Renal pelvis (tissue), 12 donors: Measurements from ENCODE around the gene PSMC5. TPM values are rescaled to one million over a fixed set of nuclear protein-coding genes. Genes with fewer than 3 reads are reported as not detected.
"Not testable (repeated sequence)": the region's sequence is repeated elsewhere in the genome, so short reads cannot be mapped to it uniquely, and the experiment has no call there.

ENCODE experiments used
- DNase-seq: peaks from one replicate; pipeline ENCODE4 v3.0.0-alpha.2; 2013
- long read RNA-seq, 16 experiments: transcript quantifications; one replicate each; lab custom pipeline, GENCODE V29; 2026
- polyA plus RNA-seq, 3 donors: library from polyadenylated mRNA; unstranded; fragments of 120-200 nt; gene quantifications; one replicate each; pipeline ENCODE4 v1.2.1, GENCODE V29; 2013; ENCODE audit not compliant: insufficient read length in 3 of 3

Gene PSMC5
- 100 to 1,000 TPM; 170 to 203 (median 178) TPM for polyA plus RNA-seq
- long read RNA-seq, donor 1, transcript PSMC5-201 (12 exons, 1,579 nt): major isoform, 58 of 71 reads
- long read RNA-seq, donor 1, partial matches to known transcripts: 5 of 71 reads
- long read RNA-seq, donor 1, other reads (novel, unspliced or antisense): 0 of 71 reads
- long read RNA-seq, donor 2, transcript PSMC5-218 (2 exons, 576 nt): minor isoform, 11 of 131 reads
- long read RNA-seq, donor 2, transcript PSMC5-212 (11 exons, 1,474 nt): minor isoform, 6 of 131 reads
- long read RNA-seq, donor 2, transcript PSMC5-201 (12 exons, 1,579 nt): major isoform, 79 of 131 reads
- long read RNA-seq, donor 2, partial matches to known transcripts: 26 of 131 reads
- long read RNA-seq, donor 2, other reads (novel, unspliced or antisense): 6 of 131 reads
- long read RNA-seq, donor 3, transcript PSMC5-201 (12 exons, 1,579 nt): major isoform, 66 of 95 reads
- long read RNA-seq, donor 3, transcript PSMC5-218 (2 exons, 576 nt): minor isoform, 5 of 95 reads
- long read RNA-seq, donor 3, partial matches to known transcripts: 15 of 95 reads
- long read RNA-seq, donor 3, other reads (novel, unspliced or antisense): 0 of 95 reads
- long read RNA-seq, donor 4, transcript PSMC5-203 (12 exons, 1,680 nt): minor isoform, 5 of 154 reads
- long read RNA-seq, donor 4, transcript PSMC5-212 (11 exons, 1,474 nt): minor isoform, 14 of 154 reads
- long read RNA-seq, donor 4, transcript PSMC5-218 (2 exons, 576 nt): minor isoform, 11 of 154 reads
- long read RNA-seq, donor 4, transcript PSMC5-201 (12 exons, 1,579 nt): major isoform, 79 of 154 reads
- long read RNA-seq, donor 4, partial matches to known transcripts: 39 of 154 reads
- long read RNA-seq, donor 4, other reads (novel, unspliced or antisense): 5 of 154 reads
- long read RNA-seq, donor 5, transcript PSMC5-201 (12 exons, 1,579 nt): major isoform, 32 of 34 reads
- long read RNA-seq, donor 5, partial matches to known transcripts: 0 of 34 reads
- long read RNA-seq, donor 5, other reads (novel, unspliced or antisense): 0 of 34 reads
- long read RNA-seq, donor 6, transcript PSMC5-212 (11 exons, 1,474 nt): minor isoform, 7 of 80 reads
- long read RNA-seq, donor 6, transcript PSMC5-218 (2 exons, 576 nt): minor isoform, 6 of 80 reads
- long read RNA-seq, donor 6, transcript PSMC5-203 (12 exons, 1,680 nt): minor isoform, 5 of 80 reads
- long read RNA-seq, donor 6, transcript PSMC5-201 (12 exons, 1,579 nt): major isoform, 49 of 80 reads
- long read RNA-seq, donor 6, partial matches to known transcripts: 13 of 80 reads
- long read RNA-seq, donor 6, other reads (novel, unspliced or antisense): 0 of 80 reads
- long read RNA-seq, donor 7, transcript PSMC5-218 (2 exons, 576 nt): minor isoform, 5 of 94 reads
- long read RNA-seq, donor 7, transcript PSMC5-201 (12 exons, 1,579 nt): major isoform, 61 of 94 reads
- long read RNA-seq, donor 7, transcript PSMC5-212 (11 exons, 1,474 nt): minor isoform, 5 of 94 reads
- long read RNA-seq, donor 7, partial matches to known transcripts: 22 of 94 reads
- long read RNA-seq, donor 7, other reads (novel, unspliced or antisense): 0 of 94 reads
- long read RNA-seq, donor 8, transcript PSMC5-201 (12 exons, 1,579 nt): major isoform, 19 of 21 reads
- long read RNA-seq, donor 8, partial matches to known transcripts: 0 of 21 reads
- long read RNA-seq, donor 8, other reads (novel, unspliced or antisense): 0 of 21 reads
- long read RNA-seq, donor 9, transcript PSMC5-201 (12 exons, 1,579 nt): major isoform, 86 of 149 reads
- long read RNA-seq, donor 9, transcript PSMC5-218 (2 exons, 576 nt): minor isoform, 7 of 149 reads
- long read RNA-seq, donor 9, partial matches to known transcripts: 45 of 149 reads
- long read RNA-seq, donor 9, other reads (novel, unspliced or antisense): 5 of 149 reads
- long read RNA-seq, donor 10, transcript PSMC5-201 (12 exons, 1,579 nt): major isoform, 43 of 104 reads
- long read RNA-seq, donor 10, transcript PSMC5-203 (12 exons, 1,680 nt): minor isoform, 5 of 104 reads
- long read RNA-seq, donor 10, transcript PSMC5-218 (2 exons, 576 nt): minor isoform, 6 of 104 reads
- long read RNA-seq, donor 10, partial matches to known transcripts: 40 of 104 reads
- long read RNA-seq, donor 10, other reads (novel, unspliced or antisense): 6 of 104 reads
- long read RNA-seq, donor 11, transcript PSMC5-201 (12 exons, 1,579 nt): major isoform, 28 of 45 reads
- long read RNA-seq, donor 11, transcript PSMC5-218 (2 exons, 576 nt): minor isoform, 6 of 45 reads
- long read RNA-seq, donor 11, partial matches to known transcripts: 5 of 45 reads
- long read RNA-seq, donor 11, other reads (novel, unspliced or antisense): 0 of 45 reads
- long read RNA-seq, donor 12, transcript PSMC5-212 (11 exons, 1,474 nt): minor isoform, 8 of 121 reads
- long read RNA-seq, donor 12, transcript PSMC5-201 (12 exons, 1,579 nt): major isoform, 74 of 121 reads
- long read RNA-seq, donor 12, partial matches to known transcripts: 33 of 121 reads
- long read RNA-seq, donor 12, other reads (novel, unspliced or antisense): 0 of 121 reads
- long read RNA-seq, donor 13, transcript PSMC5-201 (12 exons, 1,579 nt): major isoform, 35 of 60 reads
- long read RNA-seq, donor 13, transcript PSMC5-218 (2 exons, 576 nt): minor isoform, 6 of 60 reads
- long read RNA-seq, donor 13, partial matches to known transcripts: 12 of 60 reads
- long read RNA-seq, donor 13, other reads (novel, unspliced or antisense): 0 of 60 reads
- long read RNA-seq, donor 14: 0 reads
- long read RNA-seq, donor 15: 0 reads
- long read RNA-seq, donor 16, transcript PSMC5-203 (12 exons, 1,680 nt): minor isoform, 5 of 127 reads
- long read RNA-seq, donor 16, transcript PSMC5-201 (12 exons, 1,579 nt): major isoform, 71 of 127 reads
- long read RNA-seq, donor 16, transcript PSMC5-212 (11 exons, 1,474 nt): minor isoform, 8 of 127 reads
- long read RNA-seq, donor 16, transcript PSMC5-218 (2 exons, 576 nt): minor isoform, 7 of 127 reads
- long read RNA-seq, donor 16, partial matches to known transcripts: 36 of 127 reads
- long read RNA-seq, donor 16, other reads (novel, unspliced or antisense): 0 of 127 reads

- DNase-seq: peak; percentile 97
These were observed at the start of gene PSMC5, which contains the start of gene FTSJ3 for GRCh38 chr17:63827002-63827800. TSS of gene PSMC5 (plus strand) at chr17:63827431. CDS start at chr17:63827491, 60 bp downstream. TSS of gene FTSJ3 (minus strand) at chr17:63827663. CDS start at chr17:63826902, 761 bp downstream.

DNA sequence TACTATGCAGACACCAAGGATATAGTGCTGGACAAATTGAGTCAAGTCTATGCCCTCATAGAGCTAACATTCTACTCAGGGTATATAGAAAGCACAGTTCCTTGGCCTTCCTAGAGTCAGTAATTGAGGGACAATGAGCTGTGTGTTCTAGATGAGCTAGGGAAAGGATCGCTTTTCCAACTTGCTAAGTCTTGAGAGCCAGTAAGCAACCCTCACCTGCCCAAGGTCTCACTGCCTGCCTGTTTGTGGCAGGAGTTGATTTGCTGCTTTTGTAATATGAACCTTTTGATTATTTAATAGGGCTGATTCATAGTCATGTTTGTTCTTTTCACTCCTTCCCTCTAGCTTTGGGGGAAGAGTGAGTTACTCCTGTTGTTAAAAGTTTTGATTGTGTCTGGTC lies 46.7 kb upstream of the PSMC5 start:
- no peak for DNase-seq

DNA sequence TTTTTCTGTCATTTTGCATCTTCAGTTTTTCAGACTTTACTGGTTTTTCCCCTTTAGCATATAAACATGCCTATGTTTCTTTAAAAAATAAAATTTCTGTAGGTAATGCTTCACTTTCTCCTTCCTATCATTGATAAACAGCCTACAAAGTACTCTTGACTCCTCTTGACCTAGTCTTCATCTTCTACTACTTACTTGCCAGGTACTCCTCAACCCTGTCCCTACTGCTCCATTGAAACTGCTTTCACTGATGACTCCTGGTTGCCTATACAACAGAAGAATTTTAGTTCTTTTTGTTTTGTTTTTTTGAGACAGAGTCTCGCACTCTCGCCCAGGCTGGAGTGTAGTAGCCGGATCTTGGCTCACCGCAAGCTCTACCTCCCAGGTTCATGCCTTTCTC lies 46.3 kb upstream of the PSMC5 start:
- no peak for DNase-seq

GRCh38 chr17:63783522-63783921 lies 43.7 kb upstream of the PSMC5 start:
- DNase-seq: no peak

DNA sequence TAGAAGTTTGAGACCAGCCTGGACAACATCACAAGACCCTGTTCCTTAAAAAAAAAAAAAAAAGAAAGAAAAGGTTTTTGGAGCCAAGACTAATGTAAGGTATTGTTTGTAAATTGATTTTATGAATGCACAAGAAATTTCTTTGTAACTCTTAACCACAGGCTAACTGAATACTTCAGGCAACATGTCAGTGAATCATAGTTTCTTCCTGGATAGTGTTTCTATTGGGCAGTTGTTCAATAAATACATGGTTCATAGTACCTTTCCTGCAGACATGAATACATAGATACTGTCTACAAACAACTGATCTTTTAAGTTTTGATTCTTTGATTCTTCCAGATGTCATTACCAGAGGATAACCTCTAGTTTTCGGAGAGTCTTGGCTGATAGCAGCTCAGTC lies 41.7 kb upstream of the PSMC5 start:
- no peak for DNase-seq

DNA sequence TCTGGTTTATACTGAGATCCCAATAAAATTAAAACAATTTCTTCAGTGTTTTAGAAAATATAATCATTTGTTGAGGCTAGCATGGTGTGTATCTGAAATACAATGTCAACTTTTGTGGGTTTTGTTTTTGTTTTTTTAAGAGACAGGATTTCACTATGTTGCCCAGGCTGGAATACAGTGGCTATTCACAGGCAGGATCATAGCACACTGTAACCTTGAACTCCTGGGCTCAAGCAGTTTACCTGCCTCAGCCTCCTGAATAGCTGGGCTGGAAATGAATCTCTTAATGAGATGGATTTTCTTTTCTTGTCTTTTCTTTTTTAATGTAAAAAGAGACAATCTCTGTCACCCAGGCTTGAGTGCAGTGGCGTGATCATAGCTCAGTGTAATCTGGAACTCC lies 41.1 kb upstream of the PSMC5 start:
- DNase-seq: no peak

- no peak for DNase-seq
These were observed 40.1 kb upstream of the PSMC5 start for GRCh38 chr17:63786971-63787711.

DNA sequence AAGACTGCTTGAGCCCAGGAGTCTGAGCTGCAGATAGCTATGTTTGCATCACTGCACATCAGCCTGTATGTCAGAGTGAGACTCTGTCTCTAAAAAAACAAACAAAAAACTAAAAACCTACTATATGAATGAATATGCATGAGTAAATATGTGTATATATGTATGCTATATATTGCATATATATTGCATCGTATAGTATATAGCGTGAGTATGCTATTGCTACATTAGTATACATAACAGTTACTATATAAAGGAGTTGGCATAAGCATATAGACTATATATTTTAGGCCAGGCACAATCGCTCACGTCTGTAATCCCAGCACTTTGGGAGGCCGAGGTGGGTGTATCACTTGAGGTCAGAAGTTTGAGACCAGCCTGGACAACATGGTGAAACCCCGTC lies 37.2 kb upstream of the PSMC5 start:
- DNase-seq: no peak

- DNase-seq: no peak
These were observed 35.0 kb upstream of the PSMC5 start for GRCh38 chr17:63792055-63792729.

GRCh38 chr17:63796375-63796774 lies 30.9 kb upstream of the PSMC5 start:
- DNase-seq: not testable (repeated sequence)

DNA sequence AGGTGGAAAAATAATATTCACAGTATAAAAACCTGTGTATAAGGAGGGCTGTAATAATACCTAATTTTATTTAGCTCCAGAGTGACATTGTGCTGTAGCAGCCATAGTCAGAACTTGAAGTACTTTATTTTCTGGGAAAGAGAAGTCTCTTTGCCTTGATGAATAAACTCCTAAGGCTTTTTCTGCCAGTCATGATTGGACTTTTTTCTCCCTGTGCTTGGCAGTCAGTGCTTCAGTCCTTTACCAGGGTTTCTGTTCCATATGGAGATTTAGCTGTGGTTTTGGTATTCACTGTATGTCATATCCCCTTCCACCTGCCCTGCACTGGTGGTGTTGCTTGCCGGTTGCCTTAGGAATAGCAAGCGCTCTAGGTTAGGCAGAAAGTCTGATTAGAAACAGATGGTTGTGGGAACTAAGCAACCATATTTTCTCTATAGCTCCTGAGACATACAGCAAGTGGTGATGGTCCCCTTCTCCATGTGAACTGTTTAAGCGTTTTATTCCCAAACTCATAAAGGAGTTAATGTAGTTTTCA lies 28.6 kb upstream of the PSMC5 start:
- DNase-seq: no peak

GRCh38 chr17:63800783-63801182 lies 26.4 kb upstream of the PSMC5 start:
- DNase-seq: no peak

GRCh38 chr17:63804328-63804727 lies 22.9 kb upstream of the PSMC5 start:
- no peak for DNase-seq

GRCh38 chr17:63805591-63805990 lies 21.6 kb upstream of the PSMC5 start:
- DNase-seq: no peak

GRCh38 chr17:63809970-63810369 lies 17.3 kb upstream of the PSMC5 start:
- DNase-seq: no peak
